ENCODE measurements around the gene STAT1. TPM values are rescaled to one million over a fixed set of nuclear protein-coding genes. Genes with fewer than 3 reads are reported as not detected.

STAT1 gene
- polyA plus RNA-seq, 3 donors = 51.3 to 126 (median 110) TPM

DNA sequence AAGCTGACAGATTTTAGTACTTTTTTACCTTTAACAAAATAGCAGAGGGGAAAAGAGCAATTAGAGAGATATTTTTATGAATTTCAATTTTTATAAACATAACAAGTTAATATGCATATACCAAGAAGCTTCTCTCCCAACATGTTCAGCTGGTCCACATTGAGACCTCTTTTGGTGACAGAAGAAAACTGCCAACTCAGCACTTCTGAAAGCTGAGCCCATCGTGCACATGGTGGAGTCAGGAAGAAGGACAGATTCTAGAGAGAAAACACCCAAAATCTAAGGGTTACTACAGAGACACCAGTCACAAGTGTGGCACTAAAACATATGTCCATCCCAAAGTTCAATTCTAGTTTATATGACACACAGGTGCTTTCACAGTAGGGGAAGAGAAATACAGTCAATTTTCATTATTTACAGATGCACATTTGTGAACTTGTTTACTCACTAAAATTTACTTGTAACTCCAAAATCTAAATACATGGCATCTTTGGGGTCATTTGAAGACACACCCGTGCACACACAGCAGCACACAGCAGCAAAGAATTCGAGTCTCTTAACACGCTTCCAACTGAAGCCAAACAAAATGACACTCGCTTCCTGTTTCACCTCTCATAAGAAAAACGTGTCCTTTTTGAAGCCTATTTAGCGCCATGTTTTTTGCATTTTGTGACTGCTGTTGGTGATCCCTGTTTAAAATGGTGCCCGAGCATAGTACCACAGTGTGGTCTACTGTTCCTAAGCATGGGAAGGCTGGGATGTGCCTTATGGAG is 31.5 kb downstream of the STAT1 start:
- peak overlapping the region in 2 of 7 donors; percentile 16 to 25 for H3K27ac Mint-ChIP-seq
- no peak overlapping the region for H2AFZ ChIP-seq (ENCODE audit: insufficient read depth, low read depth, low read length, poor library complexity, severe bottlenecking)
- no peak overlapping the region for H3K9ac ChIP-seq (ENCODE audit: insufficient read depth, low read length, poor library complexity, severe bottlenecking)
- H3K9me3 Mint-ChIP-seq = no peaks in the 10 kb centered on the region
- no peak overlapping the region for H3K4me2 ChIP-seq (replicated peaks; ENCODE audit: extremely low read depth, low read length, poor library complexity, severe bottlenecking)
- DNase-seq = no peak
- H3K9me3 ChIP-seq (replicated peaks in 1 of 2; ENCODE audit: control insufficient read depth in 1 of 2, insufficient read depth in 1 of 2, low read length in 2 of 2) = no peaks in the 10 kb centered on the region
- H3K27me3 Mint-ChIP-seq (ENCODE audit: low read depth in 3 of 3) = peaks cover 0 to 2% (median 0%) of the 10 kb centered on the region in 3 donors
- peaks cover 99% of the 10 kb centered on the region for H4K20me1 ChIP-seq (ENCODE audit: insufficient read depth, low read length)
- no peaks in the 10 kb centered on the region for H3K27me3 ChIP-seq (ENCODE audit: control insufficient read depth in 2 of 2, insufficient read depth in 2 of 2, low read length in 2 of 2)
- TF ChIP-seq, protein P1, sequence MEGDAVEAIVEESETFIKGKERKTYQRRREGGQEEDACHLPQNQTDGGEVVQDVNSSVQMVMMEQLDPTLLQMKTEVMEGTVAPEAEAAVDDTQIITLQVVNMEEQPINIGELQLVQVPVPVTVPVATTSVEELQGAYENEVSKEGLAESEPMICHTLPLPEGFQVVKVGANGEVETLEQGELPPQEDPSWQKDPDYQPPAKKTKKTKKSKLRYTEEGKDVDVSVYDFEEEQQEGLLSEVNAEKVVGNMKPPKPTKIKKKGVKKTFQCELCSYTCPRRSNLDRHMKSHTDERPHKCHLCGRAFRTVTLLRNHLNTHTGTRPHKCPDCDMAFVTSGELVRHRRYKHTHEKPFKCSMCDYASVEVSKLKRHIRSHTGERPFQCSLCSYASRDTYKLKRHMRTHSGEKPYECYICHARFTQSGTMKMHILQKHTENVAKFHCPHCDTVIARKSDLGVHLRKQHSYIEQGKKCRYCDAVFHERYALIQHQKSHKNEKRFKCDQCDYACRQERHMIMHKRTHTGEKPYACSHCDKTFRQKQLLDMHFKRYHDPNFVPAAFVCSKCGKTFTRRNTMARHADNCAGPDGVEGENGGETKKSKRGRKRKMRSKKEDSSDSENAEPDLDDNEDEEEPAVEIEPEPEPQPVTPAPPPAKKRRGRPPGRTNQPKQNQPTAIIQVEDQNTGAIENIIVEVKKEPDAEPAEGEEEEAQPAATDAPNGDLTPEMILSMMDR (IDR thresholded peaks at IDR 0.05) = no peak
- 97% methylated on average over 5 of the region's 8 CpGs for WGBS (ENCODE audit: insufficient coverage)
- no peak overlapping the region for H3K4me3 Mint-ChIP-seq
- intact Hi-C loops (cut with micrococcal nuclease) = loop anchor here in 1 of 2 donors (5.0 kb wide), 1 partner anchor 1510 kb away; no protein-coding TSS in a partner anchor
- H3K36me3 ChIP-seq (replicated peaks in 1 of 2; ENCODE audit: control insufficient read depth in 1 of 2, insufficient read depth in 2 of 2, low read length in 2 of 2) = peaks cover 100% of the 10 kb centered on the region in 2 donors
- no peak overlapping the region for H3K27ac ChIP-seq (ENCODE audit: low read depth in 1 of 2, low read length in 2 of 2)
- H3K36me3 Mint-ChIP-seq = peaks cover 97 to 100% of the 10 kb centered on the region in 2 donors
- no peak overlapping the region for H3K4me3 ChIP-seq (replicated peaks in 1 of 3; ENCODE audit: low read depth in 2 of 3, low read length in 3 of 3)
- no peaks in the 10 kb centered on the region for H3K4me1 ChIP-seq (ENCODE audit: control insufficient read depth in 1 of 2, insufficient read depth in 2 of 2, low read length in 2 of 2)
- H3K79me2 ChIP-seq (ENCODE audit: insufficient read depth, low read length) = no peaks in the 10 kb centered on the region
- H3K4me1 Mint-ChIP-seq = no peaks in the 10 kb centered on the region

DNA sequence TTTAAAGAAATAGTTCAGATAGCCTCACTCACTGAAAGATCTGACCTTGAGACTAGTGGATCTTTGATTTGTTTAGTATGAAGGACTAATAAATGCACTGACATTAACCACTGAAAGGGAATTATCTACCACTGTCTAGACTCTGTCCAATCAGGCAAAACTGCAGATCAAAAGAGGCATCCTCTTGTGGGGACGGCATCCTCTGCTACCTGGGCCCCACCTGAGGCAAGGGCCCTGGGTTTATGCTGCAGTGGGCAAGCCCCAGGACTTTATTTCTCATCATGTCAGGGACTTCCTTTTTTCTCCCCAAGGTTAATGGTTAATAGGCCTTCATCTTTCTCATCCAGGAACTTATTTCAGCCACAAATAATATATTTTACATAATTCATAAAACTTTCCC is 32.2 kb downstream of the STAT1 start:
- TF ChIP-seq, protein P1 (IDR thresholded peaks at IDR 0.05) = no peak
- Histone ChIP-seq H3K9me3 (replicated peaks in 1 of 2; ENCODE audit: control insufficient read depth in 1 of 2, insufficient read depth in 1 of 2, low read length in 2 of 2) (no peaks in the 10 kb centered on the region), H4K20me1 (ENCODE audit: insufficient read depth, low read length) (peaks cover 99% of the 10 kb centered on the region), H3K4me1 (ENCODE audit: control insufficient read depth in 1 of 2, insufficient read depth in 2 of 2, low read length in 2 of 2) (no peaks in the 10 kb centered on the region), H3K4me3 (replicated peaks in 1 of 3; ENCODE audit: low read depth in 2 of 3, low read length in 3 of 3) (no peak overlapping the region), H3K9ac (ENCODE audit: insufficient read depth, low read length, poor library complexity, severe bottlenecking) (no peak overlapping the region), H3K27ac (ENCODE audit: low read depth in 1 of 2, low read length in 2 of 2) (peak overlapping the region in 1 of 2 donors; percentile 39), H3K36me3 (replicated peaks in 1 of 2; ENCODE audit: control insufficient read depth in 1 of 2, insufficient read depth in 2 of 2, low read length in 2 of 2) (peaks cover 100% of the 10 kb centered on the region in 2 donors), H2AFZ (ENCODE audit: insufficient read depth, low read depth, low read length, poor library complexity, severe bottlenecking) (no peak overlapping the region), H3K79me2 (ENCODE audit: insufficient read depth, low read length) (no peaks in the 10 kb centered on the region), H3K4me2 (replicated peaks; ENCODE audit: extremely low read depth, low read length, poor library complexity, severe bottlenecking) (no peak overlapping the region), H3K27me3 (ENCODE audit: control insufficient read depth in 2 of 2, insufficient read depth in 2 of 2, low read length in 2 of 2) (no peaks in the 10 kb centered on the region)
- no peak overlapping the region for H3K4me3 Mint-ChIP-seq
- no peaks in the 10 kb centered on the region for H3K4me1 Mint-ChIP-seq
- peaks cover 94 to 97% of the 10 kb centered on the region in 2 donors for H3K36me3 Mint-ChIP-seq
- peak overlapping the region in 1 of 7 donors; percentile 54 for H3K27ac Mint-ChIP-seq
- intact Hi-C loops (cut with micrococcal nuclease) = loop anchor here in 1 of 2 donors (5.0 kb wide), 1 partner anchor 1509 kb away; no protein-coding TSS in a partner anchor
- H3K9me3 Mint-ChIP-seq = no peaks in the 10 kb centered on the region
- WGBS (ENCODE audit: insufficient coverage) = 93% methylated on average over 1 of the region's 1 CpG
- H3K27me3 Mint-ChIP-seq (ENCODE audit: low read depth in 3 of 3) = peaks cover 0 to 2% (median 0%) of the 10 kb centered on the region in 3 donors
- no peak for DNase-seq

Data from CD14-positive monocyte (primary cell).